Peyer's patch (tissue), 4 donors: ENCODE data around the gene KRIT1.

Experiments used
- POLR2A ChIP-seq, 2 donors: fragments of 450-650 bp; IDR thresholded peaks; one replicate each; pipeline ENCODE4 v1.5.1; 2017; ENCODE audit warnings: antibody characterized with exemption in 2 of 2, mild to moderate bottlenecking in 2 of 2, moderate library complexity in 2 of 2
- TF ChIP-seq, protein P1 (sequence below), 6 experiments: fragments of 450-650 bp in 4 of 6; fragments of 200-600 bp in 2 of 6; sonication (generic) in 1 of 6; IDR thresholded peaks; one replicate each; pipeline ENCODE4 v1.5.1; 2017 to 2019; ENCODE audit warnings: antibody characterized with exemption in 6 of 6, mild to moderate bottlenecking in 3 of 6, moderate library complexity in 1 of 6

GRCh38 chr7:92289321-92289720, 43.6 kb upstream of the KRIT1 start:
- TF ChIP-seq, protein P1, sequence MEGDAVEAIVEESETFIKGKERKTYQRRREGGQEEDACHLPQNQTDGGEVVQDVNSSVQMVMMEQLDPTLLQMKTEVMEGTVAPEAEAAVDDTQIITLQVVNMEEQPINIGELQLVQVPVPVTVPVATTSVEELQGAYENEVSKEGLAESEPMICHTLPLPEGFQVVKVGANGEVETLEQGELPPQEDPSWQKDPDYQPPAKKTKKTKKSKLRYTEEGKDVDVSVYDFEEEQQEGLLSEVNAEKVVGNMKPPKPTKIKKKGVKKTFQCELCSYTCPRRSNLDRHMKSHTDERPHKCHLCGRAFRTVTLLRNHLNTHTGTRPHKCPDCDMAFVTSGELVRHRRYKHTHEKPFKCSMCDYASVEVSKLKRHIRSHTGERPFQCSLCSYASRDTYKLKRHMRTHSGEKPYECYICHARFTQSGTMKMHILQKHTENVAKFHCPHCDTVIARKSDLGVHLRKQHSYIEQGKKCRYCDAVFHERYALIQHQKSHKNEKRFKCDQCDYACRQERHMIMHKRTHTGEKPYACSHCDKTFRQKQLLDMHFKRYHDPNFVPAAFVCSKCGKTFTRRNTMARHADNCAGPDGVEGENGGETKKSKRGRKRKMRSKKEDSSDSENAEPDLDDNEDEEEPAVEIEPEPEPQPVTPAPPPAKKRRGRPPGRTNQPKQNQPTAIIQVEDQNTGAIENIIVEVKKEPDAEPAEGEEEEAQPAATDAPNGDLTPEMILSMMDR (IDR thresholded peaks at IDR 0.05), result no peak
- TF ChIP-seq POLR2A (IDR thresholded peaks at IDR 0.05), result no peak
